HG03354 (cell line): Measurements from ENCODE around the gene SERINC3.

Experiments used
- ATAC-seq: cut with Tn5 transposase; IDR thresholded peaks from one replicate; pipeline ENCODE4 v1.9.1; 2021; ENCODE audit warnings: mild to moderate bottlenecking; ENCODE audit not compliant: unreplicated experiment, poor library complexity, severe bottlenecking

SERINC3 gene

DNA sequence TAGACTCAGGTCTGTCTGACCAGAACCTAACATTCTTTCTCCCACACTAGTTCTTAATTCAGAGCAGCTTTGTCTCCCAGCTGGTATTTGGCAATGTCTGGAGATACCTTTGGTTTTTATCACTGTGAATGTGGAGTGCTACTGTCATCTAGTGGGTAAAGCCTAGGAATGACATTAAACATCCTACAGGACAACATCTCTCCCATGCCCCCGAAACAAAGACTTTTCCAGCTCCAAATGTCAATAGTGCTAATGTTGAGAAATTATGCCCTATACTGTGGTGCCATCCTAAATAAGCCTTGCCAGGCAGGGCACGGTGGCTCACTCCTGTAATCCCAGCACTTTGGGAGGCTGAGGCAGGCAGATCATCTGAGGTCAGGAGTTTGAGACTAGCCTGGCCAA, 50.4 kb downstream of the SERINC3 start:
- ATAC-seq, result no peak

DNA sequence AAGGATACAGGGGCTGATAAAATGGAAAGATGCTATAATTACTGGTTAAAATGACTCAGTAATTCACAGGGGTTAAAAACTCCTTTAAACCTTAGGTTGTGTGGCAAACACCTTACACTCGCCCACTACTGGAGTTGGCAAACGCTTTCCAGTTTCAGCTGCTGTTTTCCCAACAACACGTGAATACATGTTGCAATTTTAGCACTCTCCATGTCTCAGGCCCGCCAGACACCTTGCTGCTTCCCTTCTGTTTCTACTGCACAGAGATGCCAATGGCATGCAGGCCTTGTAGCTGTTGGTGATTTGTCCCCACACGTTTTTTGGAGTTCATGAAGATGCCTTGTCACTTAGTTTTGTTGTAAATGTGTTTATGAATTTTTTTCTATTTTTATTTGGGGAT, 51.5 kb downstream of the SERINC3 start:
- no peak for ATAC-seq

DNA sequence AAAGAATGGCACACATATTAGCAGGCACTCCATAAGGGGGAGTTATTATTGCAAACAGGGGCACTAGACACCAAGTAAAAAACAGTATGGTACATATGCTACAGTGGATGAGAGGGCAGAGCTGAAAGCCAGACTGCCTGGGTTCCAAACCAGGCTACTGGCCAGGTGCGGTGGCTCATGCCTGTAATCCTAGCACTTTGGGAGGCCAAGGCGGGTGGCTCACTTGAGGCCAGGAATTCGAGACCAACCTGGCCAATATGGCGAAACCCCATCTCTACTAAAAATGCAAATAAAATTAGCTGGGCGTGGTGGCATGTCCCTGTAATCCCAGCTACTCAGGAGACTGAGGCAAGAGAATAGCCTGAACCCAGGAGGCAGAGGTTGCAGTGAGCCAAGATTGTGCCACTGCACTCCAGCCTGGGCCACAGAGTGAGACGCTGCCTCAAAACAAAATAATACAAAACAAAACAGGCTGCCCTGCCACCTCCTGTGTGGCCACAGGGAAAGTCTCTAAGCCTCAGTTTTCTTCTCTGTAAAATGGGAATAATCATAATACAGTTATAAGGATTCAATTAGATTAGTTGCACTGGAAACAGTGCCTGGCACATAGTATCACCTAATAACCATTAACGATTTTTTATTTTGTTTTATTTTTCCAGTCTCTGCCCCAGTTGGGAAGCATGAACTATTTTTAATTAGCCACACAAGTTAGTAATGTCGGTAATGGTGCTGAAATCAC, 53.7 kb downstream of the SERINC3 start:
- ATAC-seq, result no peak

DNA sequence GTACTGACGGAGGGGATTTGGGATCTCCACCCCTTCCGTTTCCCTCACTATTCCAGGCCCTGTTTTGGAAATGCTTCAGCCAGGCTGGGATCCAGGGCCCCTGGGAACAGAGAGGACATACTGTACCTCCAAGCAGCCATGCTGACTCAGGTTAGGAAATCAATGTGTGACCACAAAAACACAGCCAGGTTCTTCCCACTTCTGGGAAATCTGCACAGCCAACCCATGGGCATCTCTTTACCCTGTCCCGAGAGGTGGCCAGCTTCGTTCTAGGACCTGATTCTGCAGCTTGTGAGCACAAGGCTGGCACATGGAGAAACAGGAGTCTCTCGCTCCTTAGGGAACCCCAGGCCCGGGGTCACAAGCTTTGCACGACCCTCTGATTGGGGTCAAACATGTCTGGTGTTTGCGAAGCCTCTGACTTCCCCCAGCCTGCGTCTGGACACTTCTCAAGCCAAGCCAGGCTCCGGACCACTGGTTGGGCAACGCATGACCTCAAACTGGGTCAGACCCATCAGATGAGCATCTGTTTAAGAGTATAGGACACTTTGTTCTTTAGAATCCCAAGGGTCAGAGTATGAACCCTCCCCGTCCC, 54.5 kb downstream of the SERINC3 start:
- no peak for ATAC-seq

DNA sequence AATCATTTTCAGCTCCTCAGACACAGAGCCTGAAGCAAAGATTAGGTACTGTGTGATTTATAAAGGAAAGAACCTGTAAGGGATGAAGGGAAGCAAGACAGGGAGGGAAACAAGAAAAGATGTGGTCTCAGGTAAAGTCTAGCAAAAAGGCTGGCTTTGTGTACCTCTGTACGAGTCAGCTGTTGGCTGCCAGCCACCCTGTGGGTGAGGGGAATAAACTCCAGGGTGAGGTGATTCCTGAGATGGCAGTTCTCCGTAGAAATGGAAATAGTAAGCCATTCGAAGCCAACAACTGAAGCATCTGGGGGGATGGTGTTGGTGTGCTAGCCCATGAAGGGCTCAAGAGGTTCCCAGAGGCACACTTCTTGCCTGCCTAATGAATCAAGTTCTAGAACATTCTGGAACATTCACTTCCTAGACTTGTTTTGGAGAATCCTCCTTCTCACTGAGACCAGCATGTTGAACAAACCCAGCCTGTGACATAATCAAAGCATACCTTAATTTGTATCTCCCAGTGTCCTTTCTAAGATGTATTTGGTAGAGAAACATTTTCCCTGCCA, 56.8 kb downstream of the SERINC3 start:
- no peak for ATAC-seq

DNA sequence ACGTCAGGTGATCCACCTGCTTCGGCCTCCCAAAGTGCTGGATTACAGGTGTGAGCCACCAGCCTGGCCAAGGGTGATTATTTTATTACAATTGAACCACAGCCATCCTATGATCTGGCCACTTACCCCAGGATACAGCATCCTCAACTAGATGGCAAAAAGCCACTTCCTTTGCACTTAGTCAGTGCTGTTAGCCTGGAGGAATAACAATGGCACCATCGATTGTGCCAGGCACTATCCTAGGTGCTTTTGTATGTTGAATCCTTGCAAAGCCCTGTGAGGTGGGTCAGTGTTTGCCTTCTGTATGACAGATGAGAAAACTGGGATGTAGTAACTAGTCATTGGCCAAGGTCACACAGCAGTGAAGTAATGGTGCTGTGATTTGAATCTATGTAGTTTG, 57.4 kb downstream of the SERINC3 start:
- no peak for ATAC-seq

DNA sequence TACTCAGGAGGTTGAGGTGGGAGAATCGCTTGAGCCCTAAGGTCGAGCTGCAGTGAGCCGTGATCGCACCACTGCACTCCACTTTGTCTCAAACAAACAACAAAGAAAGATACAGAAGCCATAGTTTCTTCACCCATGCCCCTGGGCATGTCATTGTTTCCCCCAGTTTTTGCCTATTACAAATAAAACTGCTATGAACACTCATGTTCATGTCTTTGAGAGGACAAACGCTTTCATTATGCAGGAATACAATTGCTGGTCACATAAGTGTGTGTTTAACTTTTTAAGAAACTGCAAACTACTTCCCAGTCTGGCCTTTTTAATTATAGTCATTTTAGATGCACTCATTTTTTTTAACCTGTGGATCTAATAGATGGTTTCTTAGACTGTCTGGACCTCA, 58.4 kb downstream of the SERINC3 start:
- ATAC-seq, result no peak

DNA sequence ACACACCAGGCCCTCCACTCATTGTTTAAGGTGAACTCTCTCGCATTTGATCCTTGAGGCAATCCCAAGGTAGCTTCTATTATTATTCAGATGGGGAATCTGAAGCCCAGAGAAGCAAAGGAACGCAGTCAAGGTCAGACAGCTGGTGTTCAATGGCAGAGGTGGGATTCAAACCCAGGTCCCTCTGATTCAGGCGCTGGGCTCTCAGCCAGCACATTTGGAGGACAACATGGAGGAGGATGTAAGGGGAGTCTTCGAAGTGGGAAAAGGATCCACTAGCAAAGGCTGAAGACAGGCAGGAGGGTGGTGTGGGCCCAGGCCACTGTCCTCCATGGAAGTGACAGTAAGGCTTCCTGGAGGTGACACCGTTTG, 60.1 kb downstream of the SERINC3 start:
- no peak for ATAC-seq

DNA sequence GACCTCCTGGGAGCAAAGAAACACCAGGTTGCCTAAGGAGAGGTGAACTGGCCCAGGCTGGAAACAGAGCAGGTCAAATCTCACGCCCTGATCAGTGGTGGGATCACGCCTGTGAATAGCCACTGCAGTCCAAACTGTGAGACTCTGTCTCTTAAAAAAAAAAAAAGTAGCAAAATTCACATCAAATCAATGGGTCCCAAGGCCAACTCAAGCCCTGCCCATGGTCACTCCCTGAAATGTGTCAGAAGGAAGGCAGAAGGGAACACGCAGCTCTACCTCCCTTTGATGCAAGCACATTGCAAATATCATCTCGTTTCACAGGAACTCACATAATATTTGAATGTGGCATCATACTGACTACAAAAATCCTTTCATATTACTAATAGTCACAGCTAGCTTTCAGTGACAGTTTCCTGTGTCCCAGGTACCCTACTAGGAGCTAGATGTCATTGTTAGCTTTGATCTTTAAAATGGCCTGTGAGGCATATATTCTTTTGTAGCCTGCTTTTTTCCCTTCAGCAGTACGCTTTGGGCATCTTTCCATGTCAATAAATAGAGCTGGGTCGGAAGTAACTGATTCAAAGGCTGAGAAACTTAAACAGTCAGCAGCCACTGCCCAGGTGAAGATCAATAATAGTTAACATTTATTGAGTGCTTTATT, 60.6 kb downstream of the SERINC3 start:
- ATAC-seq, result no peak

DNA sequence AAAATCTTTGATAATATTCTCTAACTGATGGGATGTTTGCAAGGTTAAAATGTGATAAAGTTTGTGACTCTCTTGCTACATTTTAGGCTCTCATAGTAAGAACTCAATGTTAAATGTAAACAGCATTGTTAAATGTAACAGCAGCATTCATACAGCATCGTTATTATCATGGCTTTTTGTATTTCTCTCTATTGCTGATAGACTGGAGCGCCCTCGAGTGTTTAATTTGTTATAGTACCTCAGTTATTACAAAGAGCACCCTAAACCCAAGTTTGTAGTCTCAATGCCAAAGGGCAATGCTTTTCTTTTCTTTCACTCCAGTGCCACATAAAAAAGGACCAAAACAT, 61.1 kb downstream of the SERINC3 start:
- ATAC-seq, result no peak

DNA sequence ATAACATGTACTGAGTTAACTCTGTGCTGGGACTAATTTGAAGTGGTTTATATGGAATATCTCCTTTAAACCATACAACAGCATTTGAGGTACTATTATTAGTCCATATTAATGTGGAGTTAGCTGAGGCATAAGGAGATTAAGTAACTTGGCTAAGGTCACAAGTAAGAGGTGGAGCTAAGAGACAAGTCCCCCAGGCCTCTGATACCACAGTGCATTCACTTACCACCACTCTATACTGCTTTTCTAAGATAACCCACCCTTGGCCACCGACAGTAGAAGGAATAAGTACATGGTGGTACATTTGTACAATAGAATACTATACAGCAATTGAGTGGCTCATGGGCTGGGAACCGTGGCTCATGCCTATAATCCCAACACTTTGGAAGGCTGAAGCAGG, 62.6 kb downstream of the SERINC3 start:
- ATAC-seq, result no peak

DNA sequence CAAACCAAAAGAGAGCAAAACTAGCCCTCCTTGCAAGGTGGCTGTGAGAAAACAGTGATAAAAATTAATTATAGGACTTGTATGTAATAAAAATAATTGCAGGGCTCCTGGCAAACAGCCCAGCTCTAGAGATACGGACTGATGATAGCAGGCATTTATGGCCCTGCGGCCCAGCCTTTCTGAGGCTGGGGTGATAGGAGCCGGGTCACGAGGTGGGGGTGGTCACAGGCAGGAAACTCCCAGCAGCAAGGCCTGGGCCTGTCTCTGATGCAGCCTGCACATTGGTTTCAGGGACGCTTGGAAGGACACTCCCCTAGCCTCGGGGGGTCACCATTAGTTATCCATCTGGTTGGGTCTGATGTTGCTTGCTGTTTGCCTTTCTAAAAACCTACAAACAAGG, 64.9 kb downstream of the SERINC3 start:
- no peak for ATAC-seq

DNA sequence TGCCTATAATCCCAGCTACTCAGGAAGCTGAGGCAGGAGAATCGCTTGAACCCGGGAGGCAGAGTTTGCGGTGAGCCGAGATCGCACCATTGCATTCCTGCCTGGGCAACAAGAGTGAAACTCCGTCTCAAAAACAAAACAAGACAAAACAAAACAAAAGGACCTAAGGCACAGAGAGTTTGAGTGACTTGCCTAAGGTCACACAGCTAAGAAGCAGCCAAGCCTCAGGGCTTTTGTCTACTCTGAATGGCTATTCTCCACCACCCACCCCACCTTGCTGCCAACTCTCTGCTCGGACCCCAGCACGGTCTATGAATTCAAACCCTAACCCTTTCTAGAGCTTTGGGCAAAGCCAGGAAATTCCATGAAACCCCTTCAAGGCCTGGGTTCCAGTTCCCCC, 65.3 kb downstream of the SERINC3 start:
- ATAC-seq, result no peak

DNA sequence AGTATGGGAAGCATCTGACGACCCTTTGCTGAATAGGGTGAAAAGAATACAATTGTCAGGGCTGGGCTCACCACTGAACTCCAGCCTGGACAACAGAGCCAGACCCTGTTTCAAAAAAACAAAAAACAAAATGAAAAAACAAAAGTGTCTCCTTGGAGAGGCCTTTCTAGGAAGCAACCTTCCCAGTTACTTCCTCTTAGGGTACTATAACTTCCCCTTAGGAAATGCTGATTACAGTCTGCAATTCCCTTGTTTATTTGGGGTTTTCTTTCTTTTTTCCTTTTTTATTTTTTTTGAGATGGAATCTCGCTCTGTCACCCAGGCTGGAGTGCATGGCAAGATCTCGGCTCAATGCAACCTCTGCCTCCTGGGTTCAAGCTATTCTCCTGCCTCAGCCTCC, 66.7 kb downstream of the SERINC3 start:
- no peak for ATAC-seq

DNA sequence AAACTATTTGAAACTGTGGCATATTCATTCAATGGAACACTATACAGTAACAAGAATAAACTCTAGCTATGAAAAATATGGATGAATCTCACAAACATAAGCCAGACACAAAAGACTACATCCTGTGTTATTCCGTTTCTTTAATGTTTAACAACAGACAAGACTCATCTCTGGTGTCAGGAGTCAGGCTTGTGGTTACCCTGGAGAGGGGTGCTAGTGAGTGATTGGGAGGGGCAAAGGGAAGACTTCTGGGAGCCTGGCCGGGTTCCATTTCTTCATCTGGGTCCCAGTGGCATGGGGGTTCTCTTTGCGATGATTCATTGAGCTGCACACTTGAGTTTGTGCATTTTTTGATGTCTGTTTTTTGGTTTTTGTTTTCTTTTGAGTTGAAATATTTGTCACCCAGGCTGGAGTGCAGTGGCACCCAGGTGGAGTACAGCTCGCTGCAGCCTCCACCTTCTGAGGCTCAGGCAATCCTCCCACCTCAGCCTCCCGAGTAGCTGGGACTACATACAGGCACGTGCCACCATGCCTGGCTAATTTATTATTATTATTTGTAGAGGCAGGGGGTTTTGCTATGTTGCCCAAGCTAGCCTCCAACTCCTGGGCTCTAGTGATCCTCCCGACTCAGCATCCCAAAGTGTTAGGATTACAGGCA, 67.4 kb downstream of the SERINC3 start:
- no peak for ATAC-seq

DNA sequence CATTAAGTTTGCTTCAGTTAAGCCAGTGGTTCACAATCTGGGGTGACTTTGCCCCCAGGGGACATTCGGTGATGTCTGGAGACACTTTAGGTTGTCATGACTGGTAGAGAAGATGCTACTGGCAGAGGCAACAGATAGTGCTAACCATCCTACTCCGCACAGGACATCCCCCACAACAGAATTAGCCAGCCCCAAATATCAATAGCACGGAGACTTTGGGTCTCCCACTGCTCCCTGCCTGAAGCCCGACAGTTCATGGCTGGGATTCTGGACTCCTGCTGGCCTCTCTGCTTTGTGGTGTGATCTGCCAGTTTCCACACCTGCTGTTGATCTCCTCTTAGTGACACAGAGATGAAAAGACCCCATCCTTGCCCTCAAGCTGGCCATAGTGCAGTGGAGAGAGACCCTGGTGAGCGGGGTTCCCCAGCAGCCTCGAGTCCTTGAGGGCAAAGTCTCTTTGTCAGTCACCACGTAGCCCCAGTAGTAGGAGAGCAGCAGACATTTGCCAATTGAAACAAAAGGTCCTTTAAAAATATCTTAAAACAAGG, 70.9 kb downstream of the SERINC3 start:
- ATAC-seq, result no peak

DNA sequence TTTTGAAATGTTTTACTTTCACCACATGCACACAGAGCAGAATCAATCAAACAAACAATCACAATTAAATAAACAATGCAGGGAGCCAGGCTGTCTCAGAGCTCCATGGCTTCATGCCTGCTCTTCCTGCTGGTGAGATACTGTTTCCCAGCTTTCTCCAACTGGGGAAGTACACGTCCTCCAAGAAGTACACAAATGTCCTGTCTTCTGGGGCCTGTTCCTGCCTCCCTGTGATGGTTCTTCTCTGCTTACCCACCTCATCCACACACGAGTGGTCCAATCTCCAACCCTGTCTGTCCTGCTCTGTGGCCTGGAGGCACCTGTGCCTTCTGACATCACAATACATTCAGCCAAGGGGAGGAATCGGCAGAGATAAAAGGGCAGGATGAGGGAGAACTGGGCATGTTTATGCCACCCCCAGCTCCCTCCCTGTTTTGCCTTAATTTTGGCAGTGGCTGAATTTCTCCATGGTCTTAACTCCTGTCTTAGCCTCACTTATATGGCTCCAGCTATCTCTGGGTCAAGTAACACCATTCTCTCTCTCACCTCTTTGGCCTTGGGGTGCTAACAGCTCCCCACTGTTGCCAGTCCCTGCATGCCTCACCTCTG, 71.5 kb downstream of the SERINC3 start:
- no peak for ATAC-seq

DNA sequence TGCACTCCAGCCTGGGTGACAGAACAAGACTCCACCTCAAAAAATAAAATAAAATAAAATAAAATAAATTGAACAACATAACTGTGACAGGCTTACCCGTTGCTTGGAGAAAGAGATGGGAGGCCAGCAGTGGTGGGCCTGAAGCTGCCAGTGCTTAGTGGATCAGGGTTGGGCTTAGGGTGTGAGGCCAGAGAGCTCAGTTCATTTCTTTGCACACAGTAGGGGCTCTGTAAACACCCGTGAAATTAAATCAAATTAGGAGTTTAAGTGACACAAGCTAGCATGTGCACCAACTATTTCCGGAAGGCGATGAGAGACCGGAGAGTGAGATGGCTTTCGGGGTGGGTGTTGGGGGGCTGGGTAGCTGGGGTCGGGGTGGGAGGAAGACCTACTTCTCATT, 72.0 kb downstream of the SERINC3 start:
- ATAC-seq, result no peak

DNA sequence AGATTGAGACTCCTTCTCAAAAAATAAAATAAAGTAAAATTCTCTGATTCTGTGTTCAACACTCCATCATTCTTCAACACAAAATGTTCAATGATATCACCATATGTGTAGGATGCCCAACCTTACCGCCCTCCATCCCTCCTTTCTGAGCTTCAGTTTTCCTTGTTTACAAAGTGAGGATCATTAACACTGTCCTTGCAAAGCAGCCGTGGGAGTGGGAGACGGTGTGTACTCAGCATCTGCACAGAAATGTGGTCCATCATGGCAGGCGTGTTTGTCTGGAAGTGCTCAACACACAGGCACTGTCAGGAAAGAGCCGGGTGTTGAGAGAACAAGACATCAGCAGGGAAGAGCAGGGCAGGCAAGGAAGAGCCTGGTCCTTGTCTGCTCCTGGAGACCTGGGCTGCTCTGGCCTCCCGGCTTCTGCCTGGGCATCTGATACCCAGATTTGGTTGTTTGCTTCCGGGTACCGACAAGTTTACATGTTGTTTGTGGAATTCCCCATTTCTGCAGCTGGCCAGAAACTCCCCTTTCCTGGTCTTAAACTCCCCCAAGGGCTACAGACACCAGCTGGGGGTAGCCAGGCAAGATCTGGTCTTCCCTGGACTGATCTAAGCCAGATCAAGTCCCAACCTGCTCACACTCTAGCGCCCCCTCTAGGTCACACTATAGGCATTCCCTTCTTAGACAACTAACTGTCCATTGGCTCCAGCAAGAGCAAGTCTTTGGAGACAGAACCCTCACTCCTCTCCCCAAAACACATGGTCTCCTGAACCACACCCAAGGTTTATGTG, 72.9 kb downstream of the SERINC3 start:
- ATAC-seq, result no peak
